Fibroblast of lung (primary cell): Measurements from ENCODE around the gene TRA2B. TPM values are rescaled to one million over a fixed set of nuclear protein-coding genes. Genes with fewer than 3 reads are reported as not detected.

Source experiments
- DNase-seq, 2 donors: peaks; one replicate each; pipeline versions ENCODE4 v3.0.0 to v3.0.0-alpha.2; 2010; ENCODE audit warnings: low read depth in 2 of 2
- H2AFZ ChIP-seq: 2 replicates; pipeline ENCODE4 v1.5.1; 2012; ENCODE audit warnings: low read length, control low read depth, inconsistent platforms
- H3K27ac ChIP-seq: 2 replicates; pipeline ENCODE4 v1.5.1; 2011; ENCODE audit warnings: low read length, control low read depth; ENCODE audit not compliant: insufficient read depth
- H3K27me3 ChIP-seq: 2 replicates; pipeline ENCODE4 v1.5.1; 2011; ENCODE audit warnings: mild to moderate bottlenecking, low read length; ENCODE audit not compliant: control insufficient read depth, insufficient read depth
- H3K36me3 ChIP-seq: 2 replicates; pipeline ENCODE4 v1.5.1; 2011; ENCODE audit warnings: low read length; ENCODE audit not compliant: control insufficient read depth, insufficient read depth
- H3K4me1 ChIP-seq: 2 replicates; pipeline ENCODE4 v1.5.1; 2011; ENCODE audit warnings: low read length; ENCODE audit not compliant: control insufficient read depth, insufficient read depth; ENCODE audit errors: extremely low read depth
- H3K4me2 ChIP-seq: 2 replicates; pipeline ENCODE4 v1.5.1; 2011; ENCODE audit warnings: low read length, control low read depth; ENCODE audit not compliant: insufficient read depth; ENCODE audit errors: extremely low read depth
- H3K4me3 ChIP-seq, 4 experiments: fragments of 200-600 bp in 1 of 4; sonication (generic) in 1 of 4; replicated peaks in 1 of 4; 2 replicates each; pipeline ENCODE4 v1.5.1; 2011 to 2016; ENCODE audit warnings: low read length in 4 of 4, low read depth in 3 of 4, mild to moderate bottlenecking in 3 of 4, control low read depth in 2 of 4, inconsistent platforms in 1 of 4, mixed read lengths in 1 of 4; ENCODE audit not compliant: insufficient read depth in 1 of 4; ENCODE audit errors: control extremely low read depth in 1 of 4
- H3K79me2 ChIP-seq: 2 replicates; pipeline ENCODE4 v1.5.1; 2012; ENCODE audit warnings: mild to moderate bottlenecking, low read length, inconsistent platforms; ENCODE audit not compliant: control insufficient read depth, insufficient read depth
- H3K9ac ChIP-seq: 2 replicates; pipeline ENCODE4 v1.5.1; 2011; ENCODE audit warnings: mild to moderate bottlenecking, low read length, control low read depth; ENCODE audit not compliant: insufficient read depth
- H3K9me3 ChIP-seq: 2 replicates; pipeline ENCODE4 v1.5.1; 2012; ENCODE audit warnings: low read depth, low read length; ENCODE audit not compliant: control insufficient read depth, insufficient read depth
- H4K20me1 ChIP-seq: 2 replicates; pipeline ENCODE4 v1.5.1; 2011; ENCODE audit warnings: low read length; ENCODE audit not compliant: control insufficient read depth, insufficient read depth; ENCODE audit errors: extremely low read depth
- CTCF ChIP-seq, 2 donors: IDR thresholded peaks in 1 of 2; conservative IDR thresholded peaks in 1 of 2; 1 replicate in 1 of 2; 2 replicates in 1 of 2; pipeline ENCODE4 v1.5.1; 2011 to 2012; ENCODE audit warnings: low read length in 2 of 2, control low read depth in 1 of 2, inconsistent platforms in 1 of 2, low read depth in 1 of 2, mild to moderate bottlenecking in 1 of 2
- EZH2 ChIP-seq: IDR thresholded peaks from 2 replicates; pipeline ENCODE4 v1.5.1; 2012; ENCODE audit warnings: low read length, control low read depth, mild to moderate bottlenecking; ENCODE audit errors: missing control alignments
- polyA plus RNA-seq, 2 donors: library from polyadenylated mRNA; depleted of rRNA in 1 of 2; stranded (reverse) in 1 of 2; unstranded in 1 of 2; fragments of >200 nt; gene quantifications; 2 replicates each; pipeline ENCODE4 v1.2.1, GENCODE V29; 2011 to 2012; ENCODE audit warnings: missing spikeins in 1 of 2
- total RNA-seq: library from RNA; depleted of rRNA; stranded (reverse); fragments of >200 nt; gene quantifications from 2 replicates; pipeline ENCODE4 v1.2.1, GENCODE V29; 2014

Gene TRA2B
- total and polyA plus RNA-seq, 2 donors (not counting 1 experiment from before 2014, with no cell fraction given) = 117 to 140 TPM

GRCh38 chr3:185943760-185944106 is 5.9 kb upstream of the TRA2B start:
- Histone ChIP-seq H3K4me1 (no peaks in the 10 kb centered on the region), H3K9me3 (no peaks in the 10 kb centered on the region), H3K27ac (no peak overlapping the region), H3K4me2 (no peak overlapping the region), H3K36me3 (no peaks in the 10 kb centered on the region), H2AFZ (no peak overlapping the region), H3K9ac (no peak overlapping the region), H3K27me3 (no peaks in the 10 kb centered on the region), H3K4me3 (no peak overlapping the region), H4K20me1 (no peaks in the 10 kb centered on the region), H3K79me2 (no peaks in the 10 kb centered on the region)
- DNase-seq = no peak
- no peak for TF ChIP-seq EZH2
- TF ChIP-seq CTCF (conservative IDR thresholded peaks at IDR 0.05 in 1 of 2, IDR thresholded peaks at IDR 0.05 in 1 of 2; ENCODE audit: low read depth in 1 of 2, low read length in 2 of 2) = no peak

GRCh38 chr3:185942907-185943759 is 5.3 kb upstream of the TRA2B start:
- no peak for TF ChIP-seq EZH2
- TF ChIP-seq CTCF (conservative IDR thresholded peaks at IDR 0.05 in 1 of 2, IDR thresholded peaks at IDR 0.05 in 1 of 2; ENCODE audit: low read depth in 1 of 2, low read length in 2 of 2) = peak; percentile 98 to 100
- Histone ChIP-seq H3K9ac (no peak overlapping the region), H4K20me1 (no peaks in the 10 kb centered on the region), H3K27ac (no peak overlapping the region), H3K4me2 (peak overlapping the region; percentile 62), H3K4me3 (no peak overlapping the region), H3K4me1 (no peaks in the 10 kb centered on the region), H3K36me3 (no peaks in the 10 kb centered on the region), H2AFZ (no peak overlapping the region), H3K27me3 (no peaks in the 10 kb centered on the region), H3K79me2 (no peaks in the 10 kb centered on the region), H3K9me3 (no peaks in the 10 kb centered on the region)
- peak; percentile 57 to 75 for DNase-seq

- Histone ChIP-seq H3K9ac (no peak overlapping the region), H3K79me2 (peaks cover 4% of the 10 kb centered on the region), H2AFZ (no peak overlapping the region), H3K4me1 (no peaks in the 10 kb centered on the region), H3K4me2 (no peak overlapping the region), H3K36me3 (no peaks in the 10 kb centered on the region), H3K4me3 (no peak overlapping the region), H3K27ac (no peak overlapping the region), H4K20me1 (no peaks in the 10 kb centered on the region), H3K9me3 (no peaks in the 10 kb centered on the region), H3K27me3 (no peaks in the 10 kb centered on the region)
- TF ChIP-seq CTCF (conservative IDR thresholded peaks at IDR 0.05 in 1 of 2, IDR thresholded peaks at IDR 0.05 in 1 of 2; ENCODE audit: low read depth in 1 of 2, low read length in 2 of 2) (no peak), EZH2 (no peak)
- no peak for DNase-seq
Measured at GRCh38 chr3:185942396-185942795, 4.6 kb upstream of the TRA2B start.
